HG03378 (cell line): ENCODE measurements around the gene SPINK14.

ENCODE experiments used
- ATAC-seq: cut with Tn5 transposase; IDR thresholded peaks from one replicate; pipeline ENCODE4 v1.9.1; 2021; ENCODE audit warnings: mild to moderate bottlenecking, moderate library complexity; ENCODE audit not compliant: unreplicated experiment

SPINK14 gene, protein sequence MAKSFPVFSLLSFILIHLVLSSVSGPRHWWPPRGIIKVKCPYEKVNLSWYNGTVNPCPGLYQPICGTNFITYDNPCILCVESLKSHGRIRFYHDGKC

DNA sequence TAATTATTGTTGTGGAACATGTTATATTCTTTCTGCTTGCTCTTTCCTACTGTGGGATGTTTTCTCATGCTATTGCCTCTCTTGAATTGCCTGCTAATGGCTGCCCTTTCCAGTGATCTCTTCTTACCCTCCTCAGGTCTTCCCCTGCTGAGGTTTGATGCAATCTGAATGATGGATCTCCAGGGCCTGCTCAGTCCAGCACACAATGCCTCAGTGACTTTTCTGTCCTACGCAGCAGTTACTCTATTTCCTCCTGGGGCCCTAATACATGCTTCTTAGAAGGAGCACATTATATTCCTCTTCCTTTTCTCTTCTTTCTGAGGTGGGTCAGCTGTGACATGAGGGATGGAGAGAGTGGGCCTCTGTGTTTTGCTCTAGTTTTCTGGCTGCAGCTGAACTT, at the start of gene SPINK14:
SPINK14 (plus strand) TSS at position 301 of the 400 bp plus-strand sequence. CDS start 1,187 bp downstream, outside the sequence.
- ATAC-seq: no peak

DNA sequence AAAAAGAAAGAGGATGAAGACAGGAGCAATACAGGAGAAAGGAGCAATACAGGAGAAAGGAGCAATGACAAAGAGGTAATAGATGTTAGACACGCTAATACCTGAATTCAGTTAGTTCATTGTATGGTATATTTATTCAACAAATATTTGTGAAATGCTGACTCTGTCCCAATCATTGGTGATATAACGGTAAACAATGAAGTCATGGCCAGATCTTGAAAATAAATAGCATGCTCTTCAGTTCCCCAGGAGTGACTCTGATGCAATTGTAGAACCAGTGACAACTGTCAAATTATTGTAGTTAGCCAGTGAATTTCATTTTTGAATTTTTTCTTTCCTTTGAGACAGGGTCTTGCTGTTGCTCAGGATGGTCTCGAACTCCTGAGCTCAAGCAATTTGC, 48.0 kb upstream of the SPINK14 start:
- ATAC-seq: no peak

DNA sequence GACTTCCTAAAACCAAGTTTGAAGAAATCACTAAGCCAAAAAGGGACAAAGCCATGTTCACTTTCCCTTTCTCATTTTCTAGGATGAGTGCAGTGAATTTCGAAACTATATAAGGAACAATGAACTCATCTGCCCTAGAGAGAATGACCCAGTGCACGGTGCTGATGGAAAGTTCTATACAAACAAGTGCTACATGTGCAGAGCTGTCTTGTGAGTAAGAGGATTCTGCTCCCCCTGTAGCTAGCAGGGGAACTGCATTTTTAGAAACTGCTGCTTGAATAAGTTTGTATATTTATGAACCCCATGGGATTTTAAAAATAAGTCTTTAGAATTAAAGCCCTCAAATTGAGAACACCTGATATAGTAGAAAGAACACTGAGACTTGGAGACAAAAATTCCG, 42.7 kb upstream of the SPINK14 start:
- no peak for ATAC-seq

DNA sequence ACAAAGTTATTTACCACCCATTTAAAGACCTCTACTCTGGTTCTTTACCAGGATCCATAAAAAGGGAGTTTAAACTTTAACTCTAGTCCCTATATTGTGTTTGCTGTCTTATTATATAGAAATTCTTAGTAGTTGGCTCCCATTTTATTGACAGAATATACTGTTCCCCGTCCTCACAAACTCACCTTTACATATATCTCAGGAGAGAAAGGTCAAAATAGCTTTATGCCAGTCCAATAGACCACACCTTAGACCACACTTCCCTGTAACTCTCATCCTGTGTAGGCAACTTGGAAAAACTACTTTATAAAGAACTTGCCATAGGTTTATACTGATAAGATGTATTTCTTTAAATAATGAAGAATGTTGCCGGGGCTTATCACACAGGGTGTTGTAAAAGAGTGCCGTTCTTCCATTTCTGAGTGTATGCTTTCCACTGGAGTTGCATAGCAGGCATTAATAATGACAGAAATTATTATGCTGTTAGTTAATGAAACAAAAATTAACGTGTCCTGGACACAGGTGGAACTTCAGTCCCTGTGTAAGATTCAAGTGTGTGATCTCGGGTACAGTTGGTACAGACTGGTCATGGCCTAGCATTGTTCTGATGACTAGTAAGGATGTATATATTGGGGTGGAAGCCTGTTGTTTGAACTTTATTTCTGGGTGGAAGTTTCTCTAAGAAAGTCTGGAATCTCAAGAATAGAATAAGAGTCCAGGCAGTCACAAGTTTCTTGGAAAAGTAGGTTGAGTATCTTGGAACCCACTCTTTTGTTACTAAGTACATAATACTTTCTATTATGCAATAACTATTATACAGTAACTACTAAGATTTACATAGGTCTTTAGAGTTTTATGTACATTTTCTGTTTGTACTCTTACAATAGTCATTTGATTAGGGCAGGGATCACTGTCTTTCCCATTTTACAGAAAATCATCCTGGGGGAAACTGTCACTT, 33.0 kb upstream of the SPINK14 start:
- ATAC-seq: no peak

DNA sequence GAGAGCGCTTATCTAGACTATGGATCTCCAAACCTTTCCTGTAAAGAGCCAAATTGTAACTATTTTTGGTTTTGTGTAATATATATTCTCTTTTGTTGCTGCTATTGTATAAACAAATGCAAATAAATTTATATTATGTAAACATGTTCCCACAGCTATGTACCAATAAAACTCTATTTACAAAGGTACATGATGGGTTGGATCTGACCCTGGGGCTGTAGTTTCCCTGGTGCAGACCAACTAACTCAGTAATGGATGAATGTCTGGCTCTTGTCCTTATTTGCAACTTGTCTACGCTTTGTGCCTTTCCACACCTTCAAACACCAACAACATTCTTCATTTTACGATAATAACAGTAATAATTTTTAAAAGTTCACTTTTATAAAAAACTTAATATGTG, 27.5 kb upstream of the SPINK14 start:
- ATAC-seq: no peak

DNA sequence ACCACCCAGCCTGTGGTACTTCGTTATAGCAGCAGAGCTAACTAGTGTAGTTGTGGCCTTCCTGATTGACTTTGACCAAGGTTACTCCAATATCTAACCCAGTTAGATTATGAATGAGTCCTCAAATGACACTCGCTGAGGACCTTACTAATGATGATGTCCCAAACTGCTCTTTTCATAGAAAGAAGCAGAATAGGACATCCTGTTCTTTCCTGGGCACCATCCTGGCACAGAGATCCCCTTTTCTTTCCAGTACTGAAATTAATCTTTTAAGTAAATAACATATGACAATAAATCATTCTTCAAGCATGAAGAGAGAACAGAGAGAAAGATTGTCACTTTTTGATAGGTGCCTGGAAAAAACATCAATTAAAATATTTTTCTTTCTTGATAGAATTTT, 26.7 kb upstream of the SPINK14 start:
- ATAC-seq: no peak

DNA sequence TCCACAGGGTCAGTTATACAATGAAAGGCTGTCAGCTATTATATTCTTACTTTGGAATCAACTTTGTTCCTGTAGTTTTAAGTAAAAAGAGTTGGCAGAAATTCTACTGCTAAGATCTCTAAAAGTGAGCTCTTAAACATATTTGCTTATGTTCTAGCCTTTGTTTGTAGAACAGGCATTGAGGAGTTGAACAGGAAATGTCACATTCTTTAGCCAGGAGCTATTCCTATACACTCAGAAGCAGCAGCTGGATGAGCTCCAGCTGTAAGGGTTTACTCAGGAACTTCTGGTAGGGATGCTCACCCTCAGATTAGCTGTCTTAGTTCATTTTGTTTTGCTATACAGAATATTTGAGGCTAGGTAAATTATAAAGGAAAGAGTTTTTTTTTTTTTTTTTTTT, 22.4 kb upstream of the SPINK14 start:
- no peak for ATAC-seq

DNA sequence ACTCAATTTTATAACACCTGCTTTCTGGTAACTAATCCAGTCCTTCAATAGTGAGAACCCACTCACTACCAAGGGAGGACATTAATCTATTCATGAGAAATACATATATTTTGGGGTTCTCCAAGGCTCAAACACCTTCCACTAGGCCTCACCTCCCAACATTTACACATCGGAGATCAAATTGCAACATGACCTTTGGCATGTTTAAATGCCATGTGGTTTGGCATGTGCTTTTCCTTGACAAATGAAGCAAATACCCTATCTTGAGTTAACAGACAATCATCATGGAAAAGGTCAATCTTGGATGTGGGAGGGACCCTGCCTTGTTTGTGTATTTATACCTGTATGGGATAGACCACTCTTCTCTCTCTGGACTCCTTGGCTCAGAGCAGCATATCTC, 21.9 kb upstream of the SPINK14 start:
- no peak for ATAC-seq

DNA sequence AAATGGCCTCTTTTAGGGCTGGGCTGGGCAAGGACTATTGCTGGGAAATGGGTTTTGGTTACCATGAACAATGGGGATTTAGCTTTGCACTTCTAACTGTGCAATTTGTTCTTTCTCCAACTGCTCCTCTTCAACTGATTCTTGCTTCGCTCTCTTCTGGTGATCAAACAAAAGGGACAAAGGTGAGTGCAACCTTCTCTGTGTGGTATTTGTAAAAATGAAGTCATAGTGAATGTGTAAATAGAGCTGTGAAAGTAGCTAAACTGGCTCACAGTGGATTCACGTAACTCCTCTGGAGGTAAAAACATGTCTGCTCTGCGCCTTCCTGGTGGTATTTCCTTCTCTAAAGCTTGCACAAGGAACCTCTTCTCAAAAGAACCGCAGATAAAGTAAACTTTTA, 20.9 kb upstream of the SPINK14 start:
- no peak for ATAC-seq

DNA sequence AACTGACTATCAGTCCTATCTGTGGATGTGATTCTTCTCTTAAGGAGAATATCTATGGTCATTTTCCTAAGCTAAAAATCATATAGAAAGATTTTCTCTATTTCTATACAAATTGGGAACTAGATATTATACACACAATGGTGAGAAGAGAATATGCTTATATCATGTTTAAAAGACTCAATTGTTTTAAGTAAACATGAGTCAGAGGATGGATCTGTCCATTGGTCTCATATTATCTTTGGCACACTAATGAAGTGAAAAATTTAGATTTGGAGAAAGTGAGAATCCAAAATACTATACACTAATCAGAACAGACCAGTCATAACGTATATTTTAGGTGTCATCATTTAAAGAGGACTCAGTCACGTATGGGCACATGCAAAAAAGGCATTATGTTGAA, 16.5 kb upstream of the SPINK14 start:
- ATAC-seq: no peak

DNA sequence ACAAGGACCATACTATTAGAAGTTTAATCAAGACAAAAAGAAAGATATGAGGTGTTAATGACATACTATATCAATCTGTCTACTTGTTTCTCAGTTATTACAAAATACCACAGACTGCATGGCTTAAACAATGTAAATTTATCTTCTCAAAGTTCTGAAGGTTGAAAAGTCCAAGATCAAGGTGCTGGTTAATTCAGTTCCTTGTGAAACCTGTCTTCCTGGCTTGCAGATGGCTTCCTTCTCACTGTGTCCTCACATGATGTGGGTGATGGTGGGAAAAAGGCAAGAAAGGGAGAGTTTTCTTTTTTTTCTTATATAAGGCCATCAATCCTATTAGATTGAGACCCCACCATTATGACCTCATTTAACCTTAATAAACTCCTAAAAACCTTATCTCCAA, 15.6 kb upstream of the SPINK14 start:
- ATAC-seq: no peak

DNA sequence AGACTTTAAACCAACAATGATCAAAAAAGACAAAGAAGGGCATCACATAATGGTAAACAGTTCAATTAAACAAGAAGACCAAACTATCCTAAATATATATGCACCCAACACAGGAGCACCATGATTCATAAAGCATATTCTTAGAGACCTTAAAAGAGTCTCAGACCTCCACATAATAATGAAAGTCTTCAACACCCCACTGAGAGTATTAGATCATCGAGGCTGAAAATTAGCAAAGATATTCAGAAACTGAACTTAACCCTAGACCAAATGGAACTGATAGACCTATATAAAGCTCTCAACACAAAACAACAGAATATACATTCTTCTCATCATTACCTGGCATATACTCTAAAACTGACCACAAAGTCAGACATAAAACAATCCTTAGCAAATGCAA, 11.7 kb upstream of the SPINK14 start:
- no peak for ATAC-seq

DNA sequence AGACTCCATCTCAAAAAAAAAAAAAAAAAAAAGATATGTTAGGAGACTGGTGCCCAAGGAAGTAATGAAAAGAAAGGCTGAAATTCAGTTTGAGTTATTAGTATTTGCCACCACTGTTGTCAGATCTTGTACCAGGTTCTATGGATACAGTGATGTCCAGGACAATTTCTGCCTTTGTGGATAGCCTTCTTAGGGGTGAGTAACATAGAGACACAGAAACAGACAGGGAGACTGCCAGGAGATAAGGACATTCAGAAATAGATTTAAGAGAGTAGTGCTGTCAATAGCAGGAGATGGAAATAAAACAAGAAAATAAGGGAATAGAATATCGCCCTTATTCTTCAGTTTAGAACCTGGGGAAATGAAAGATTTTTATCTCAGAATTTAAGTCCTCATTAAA, 6.3 kb upstream of the SPINK14 start:
- no peak for ATAC-seq

DNA sequence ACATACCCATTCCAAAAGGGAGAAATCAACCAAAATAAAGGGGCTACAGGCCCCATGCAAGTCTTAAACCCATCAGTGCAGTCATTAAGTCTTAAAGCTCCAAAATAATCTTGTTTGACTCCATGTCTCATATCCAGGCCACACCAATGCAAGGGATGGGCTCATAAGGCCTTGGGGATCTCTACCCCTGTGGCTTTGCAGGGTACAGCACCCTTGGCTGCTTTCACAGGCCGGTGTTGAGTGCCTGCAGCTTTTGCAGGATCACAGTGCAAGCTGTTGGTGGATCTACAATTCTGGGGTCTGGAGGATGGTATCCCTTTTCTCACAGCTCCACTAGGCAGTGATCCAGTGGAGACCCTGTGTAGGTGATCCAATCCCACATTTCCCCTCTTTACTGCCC, 5.0 kb upstream of the SPINK14 start:
- no peak for ATAC-seq

DNA sequence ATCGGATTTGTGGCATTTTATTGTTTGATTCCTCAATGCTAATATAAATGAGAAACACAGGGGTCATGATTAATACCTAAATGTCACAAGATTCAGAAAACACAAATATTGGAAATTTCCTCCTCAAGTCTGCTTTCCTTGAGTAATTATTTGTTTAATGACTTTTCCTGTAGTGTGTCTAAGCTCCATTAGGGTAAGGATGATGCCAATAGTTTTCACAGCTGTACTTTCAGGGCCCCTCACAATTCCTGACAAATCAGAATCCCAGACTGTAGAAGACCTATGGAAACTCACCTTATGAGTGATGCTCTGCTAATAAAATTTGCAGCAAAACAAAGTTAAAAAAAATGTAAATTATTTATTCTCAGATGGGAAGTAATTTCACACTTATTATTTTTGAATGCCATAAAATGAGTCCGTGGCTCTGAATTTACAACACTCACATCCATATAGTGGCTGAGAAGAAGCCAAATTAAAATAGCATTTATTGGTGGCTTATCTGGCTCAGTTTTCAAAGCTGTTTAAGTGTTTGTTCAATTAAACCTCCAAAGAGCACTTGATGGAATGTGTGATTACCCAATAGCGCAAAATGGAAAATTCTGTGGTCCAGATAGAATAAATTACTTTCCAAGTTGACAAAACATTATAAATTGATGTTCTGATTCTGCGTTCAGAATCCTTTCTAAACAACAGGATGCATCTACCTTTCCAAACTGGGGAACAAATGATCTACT, 1.6 kb upstream of the SPINK14 start:
- no peak for ATAC-seq

DNA sequence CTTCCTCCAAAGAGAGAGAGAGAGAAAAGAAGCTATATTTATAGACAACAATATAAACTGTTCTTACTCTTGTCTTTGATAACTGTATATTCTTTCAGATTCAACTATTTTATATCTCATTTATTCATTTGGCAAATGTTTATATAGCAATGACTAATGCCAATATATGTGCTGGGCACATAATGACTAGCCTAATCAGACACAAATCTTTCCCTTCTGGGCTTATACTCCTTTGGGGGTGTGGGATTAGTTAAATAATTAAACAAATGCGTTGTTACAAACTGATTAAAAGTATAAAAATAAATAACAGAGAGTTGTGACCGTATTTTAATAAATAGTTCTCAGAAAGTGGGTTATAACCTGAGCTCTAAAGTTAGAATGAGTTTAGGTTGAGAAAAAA, 4.0 kb downstream of the SPINK14 start:
- ATAC-seq: no peak

DNA sequence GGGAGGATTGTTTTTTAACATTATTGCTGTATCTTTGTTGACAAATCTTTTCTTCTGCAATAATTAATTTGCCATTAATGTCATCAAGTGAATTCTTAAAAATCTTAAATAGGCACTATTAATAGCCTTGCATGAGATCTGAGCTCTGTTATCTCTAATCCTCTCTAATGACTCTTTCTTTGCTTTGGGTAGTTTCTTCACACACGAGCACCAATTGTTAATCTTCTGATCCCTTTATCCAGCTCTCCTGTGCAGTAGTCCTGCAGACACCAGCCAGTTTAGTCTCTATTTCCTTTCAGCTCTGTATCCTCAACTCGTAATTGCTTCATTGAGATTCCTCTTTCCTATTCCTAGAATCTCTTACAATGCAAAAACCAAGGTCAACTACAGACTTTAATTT, 8.1 kb downstream of the SPINK14 start:
- ATAC-seq: no peak

DNA sequence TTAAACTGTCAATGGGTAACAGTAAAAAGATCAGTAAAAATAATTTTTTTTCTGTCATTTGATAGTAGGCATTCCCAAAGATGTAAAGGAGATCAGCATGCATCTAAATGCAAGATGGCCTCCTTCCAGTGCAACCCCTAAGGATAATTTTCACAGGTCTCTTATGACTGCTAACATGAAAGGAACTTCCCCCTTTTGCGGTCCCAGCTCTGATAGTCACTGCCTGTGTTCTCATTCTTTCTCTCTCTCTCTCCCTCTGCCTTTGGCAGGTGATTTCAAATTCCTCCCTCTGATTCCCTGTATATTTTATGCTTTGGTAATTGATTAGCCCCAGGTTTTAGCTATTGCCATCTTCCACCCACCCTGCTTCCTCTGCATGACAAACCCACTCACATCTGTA, 8.9 kb downstream of the SPINK14 start:
- ATAC-seq: no peak

DNA sequence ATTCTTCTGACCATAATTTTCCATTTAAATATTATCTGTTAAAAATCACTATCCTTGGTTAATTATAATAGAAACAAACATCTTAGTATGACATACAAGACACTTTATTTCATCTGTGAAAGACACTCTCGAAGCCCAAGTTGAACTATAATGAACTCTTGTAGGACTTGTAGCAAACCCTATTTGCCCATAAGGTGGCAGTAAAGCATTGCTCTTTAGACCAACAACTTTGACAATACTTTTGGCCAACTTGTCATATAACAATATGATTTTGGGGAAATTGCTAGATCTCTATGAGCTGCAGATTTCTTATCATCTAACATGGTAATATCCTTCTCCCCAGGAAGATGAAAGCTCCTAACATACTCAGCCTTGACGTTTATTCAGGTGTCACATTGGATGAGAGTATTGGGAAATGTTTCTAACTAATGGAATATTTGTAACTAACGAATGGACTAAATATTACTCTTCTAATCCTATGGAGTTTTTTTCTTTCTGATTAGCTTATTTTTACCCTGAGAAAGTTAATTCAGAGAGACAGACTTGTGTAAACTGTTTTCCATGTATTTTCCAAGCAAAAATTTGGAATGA, 11.0 kb downstream of the SPINK14 start:
- peak; percentile 81 for ATAC-seq

DNA sequence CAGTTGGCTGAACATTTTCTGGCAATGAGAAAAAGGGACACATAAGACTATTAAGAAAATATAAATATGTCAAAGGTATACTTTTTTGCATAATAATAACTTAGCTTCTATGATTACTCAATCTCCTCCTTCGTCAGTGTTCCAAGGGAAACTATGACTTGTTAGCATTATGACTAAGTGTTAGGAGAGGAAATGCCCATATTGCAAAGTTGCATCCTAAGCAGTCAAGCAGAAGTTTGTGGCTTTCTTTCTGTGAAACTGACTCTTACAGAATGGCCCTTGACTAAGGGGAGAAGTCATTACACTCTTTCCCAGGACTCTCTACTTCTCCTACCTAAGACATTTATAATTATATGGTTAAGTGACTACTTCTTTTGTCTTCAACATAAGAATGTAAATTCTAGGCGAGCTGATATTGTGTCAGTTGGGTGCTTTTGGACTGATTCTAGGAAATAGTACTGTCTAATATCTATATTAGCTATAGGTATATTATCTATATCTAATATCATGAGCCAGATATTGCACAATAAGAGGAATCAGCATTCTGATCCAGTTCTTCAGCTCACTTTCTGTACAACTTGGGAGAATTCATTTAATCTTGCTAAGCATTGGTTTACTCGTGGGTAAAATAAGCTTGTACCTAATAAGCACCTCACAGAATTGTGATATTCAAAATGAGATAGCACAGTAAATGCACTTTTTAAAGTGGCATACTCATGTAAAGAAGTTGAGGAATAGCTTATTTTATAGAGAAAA, 18.1 kb downstream of the SPINK14 start:
- ATAC-seq: peak; percentile 89

DNA sequence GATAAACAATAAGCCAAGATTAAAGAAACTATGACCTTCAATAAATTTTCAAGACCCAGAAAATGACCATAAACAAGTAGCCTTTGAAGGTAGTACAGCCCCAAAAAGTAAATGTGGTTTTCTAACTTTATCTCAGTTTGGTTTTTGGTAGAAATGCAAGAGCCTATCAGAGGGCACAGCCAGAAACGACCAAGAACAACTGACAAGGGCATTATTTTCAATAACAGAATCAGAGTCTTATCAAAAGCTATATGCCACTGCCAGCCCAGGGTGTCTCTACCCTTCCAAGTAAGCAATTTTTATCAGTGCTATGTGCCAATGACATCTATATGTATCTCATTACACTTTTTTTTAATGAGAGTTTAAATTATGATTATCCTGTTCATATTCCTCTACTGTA, 22.7 kb downstream of the SPINK14 start:
- no peak for ATAC-seq
